ENCODE data around the gene ALK. TPM values are rescaled to one million over a fixed set of nuclear protein-coding genes. Genes with fewer than 3 reads are reported as not detected.

ALK gene
- total RNA-seq, 1 donor from 2014 or later = not detected

- intact Hi-C loops (cut with DNase I) = no loop called here
- Histone ChIP-seq H3K9me3 (no peaks in the 10 kb centered on the region), H3K27ac (no peak overlapping the region), H3K27me3 (no peaks in the 10 kb centered on the region), H3K36me3 (no peaks in the 10 kb centered on the region), H3K4me3 (no peak overlapping the region), H3K4me1 (no peaks in the 10 kb centered on the region)
- DNase-seq (ENCODE audit: low spot score in 2 of 2) = no peak
- TF ChIP-seq CTCF (IDR thresholded peaks at IDR 0.05) = no peak
Measured at GRCh38 chr2:29951576-29951975, 30.2 kb upstream of the ALK start.

GRCh38 chr2:29950481-29950880, 29.1 kb upstream of the ALK start:
- intact Hi-C loops (cut with DNase I) = no loop called here
- Histone ChIP-seq H3K27me3 (no peaks in the 10 kb centered on the region), H3K36me3 (no peaks in the 10 kb centered on the region), H3K4me3 (no peak overlapping the region), H3K9me3 (no peaks in the 10 kb centered on the region), H3K4me1 (no peaks in the 10 kb centered on the region), H3K27ac (no peak overlapping the region)
- no peak for TF ChIP-seq CTCF (IDR thresholded peaks at IDR 0.05)
- no peak for DNase-seq (ENCODE audit: low spot score in 2 of 2)

DNA sequence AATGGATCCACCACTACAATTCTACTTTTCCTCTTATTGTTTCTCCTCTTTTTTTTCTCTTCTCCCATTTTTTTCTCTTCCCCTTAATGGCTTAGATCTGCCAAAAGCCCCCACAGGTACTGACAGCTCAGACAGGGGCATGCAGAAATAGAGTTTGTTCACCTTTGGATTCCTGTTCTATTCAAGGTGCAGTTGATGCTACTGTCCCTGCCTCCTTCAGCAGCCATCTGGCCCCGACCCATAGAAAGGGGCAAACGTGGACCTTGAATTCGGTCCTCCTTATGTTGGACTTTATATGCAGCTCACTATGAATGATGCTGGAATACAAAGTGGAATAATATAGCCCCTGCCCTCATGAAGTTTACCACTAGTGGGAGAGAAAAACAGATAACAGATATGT, 27.7 kb upstream of the ALK start:
- DNase-seq (ENCODE audit: low spot score in 2 of 2) = no peak
- Histone ChIP-seq H3K36me3 (no peaks in the 10 kb centered on the region), H3K27me3 (no peaks in the 10 kb centered on the region), H3K4me3 (no peak overlapping the region), H3K9me3 (no peaks in the 10 kb centered on the region), H3K4me1 (no peaks in the 10 kb centered on the region), H3K27ac (no peak overlapping the region)
- intact Hi-C loops (cut with DNase I) = no loop called here
- no peak for TF ChIP-seq CTCF (IDR thresholded peaks at IDR 0.05)

GRCh38 chr2:29946505-29946904, 25.1 kb upstream of the ALK start:
- H3K36me3 ChIP-seq = no peaks in the 10 kb centered on the region
- no peak for DNase-seq (ENCODE audit: low spot score in 2 of 2)
- no peak overlapping the region for H3K27ac ChIP-seq
- no peaks in the 10 kb centered on the region for H3K4me1 ChIP-seq
- no peak for TF ChIP-seq CTCF (IDR thresholded peaks at IDR 0.05)
- H3K4me3 ChIP-seq = no peak overlapping the region
- no peaks in the 10 kb centered on the region for H3K27me3 ChIP-seq
- H3K9me3 ChIP-seq = no peaks in the 10 kb centered on the region
- intact Hi-C loops (cut with DNase I) = no loop called here

DNA sequence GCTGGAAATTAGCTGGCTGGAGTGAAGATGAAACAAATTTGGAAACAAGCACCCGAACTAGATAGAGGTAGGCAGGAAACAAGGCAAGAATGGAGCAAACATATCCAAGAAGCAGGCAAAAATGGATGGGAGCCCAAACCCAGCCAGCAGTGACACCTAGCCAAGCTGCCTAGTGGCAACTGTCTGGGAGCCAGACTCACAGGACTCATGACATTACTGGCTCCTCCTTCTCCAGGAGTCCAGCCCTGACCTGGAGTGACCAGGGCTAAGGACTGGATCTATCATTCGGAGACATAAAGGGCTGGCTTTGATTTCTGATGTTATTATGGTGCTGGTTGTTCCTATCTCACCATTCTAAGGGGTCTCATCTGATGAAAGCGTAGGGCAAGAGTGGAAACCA, 21.3 kb upstream of the ALK start:
- intact Hi-C loops (cut with DNase I) = no loop called here
- DNase-seq (ENCODE audit: low spot score in 2 of 2) = no peak
- Histone ChIP-seq H3K27ac (no peak overlapping the region), H3K4me3 (no peak overlapping the region), H3K36me3 (no peaks in the 10 kb centered on the region), H3K27me3 (no peaks in the 10 kb centered on the region), H3K9me3 (no peaks in the 10 kb centered on the region), H3K4me1 (no peaks in the 10 kb centered on the region)
- no peak for TF ChIP-seq CTCF (IDR thresholded peaks at IDR 0.05)

- TF ChIP-seq CTCF (IDR thresholded peaks at IDR 0.05) = no peak
- Histone ChIP-seq H3K9me3 (no peaks in the 10 kb centered on the region), H3K27me3 (no peaks in the 10 kb centered on the region), H3K36me3 (no peaks in the 10 kb centered on the region), H3K4me3 (no peak overlapping the region), H3K27ac (no peak overlapping the region), H3K4me1 (no peaks in the 10 kb centered on the region)
- DNase-seq (ENCODE audit: low spot score in 2 of 2) = no peak
- intact Hi-C loops (cut with DNase I) = no loop called here
Measured at GRCh38 chr2:29940706-29941105, 19.3 kb upstream of the ALK start.
